GM19328 (cell line): ENCODE data around the gene AXL.
"Not testable (repeated sequence)": the region's sequence is repeated elsewhere in the genome, so short reads cannot be mapped to it uniquely, and the experiment has no call there.

Experiments used
- ATAC-seq: cut with Tn5 transposase; IDR thresholded peaks from one replicate; pipeline ENCODE4 v1.9.1; 2021; ENCODE audit warnings: mild to moderate bottlenecking, moderate library complexity; ENCODE audit not compliant: unreplicated experiment

AXL gene

GRCh38 chr19:41206456-41206855 is 12.6 kb upstream of the AXL start:
- no peak for ATAC-seq

GRCh38 chr19:41206926-41207750 is 11.9 kb upstream of the AXL start:
- no peak for ATAC-seq

- no peak for ATAC-seq
These were observed 4.9 kb upstream of the AXL start for GRCh38 chr19:41214161-41214560.

- ATAC-seq, result no peak
These were observed 1.3 kb upstream of the AXL start for GRCh38 chr19:41217741-41218140.

- ATAC-seq, result no peak
These were observed 791 bp upstream of the AXL start for GRCh38 chr19:41218249-41218614.

- ATAC-seq, result no peak
These were observed 1.0 kb downstream of the AXL start for GRCh38 chr19:41219924-41220567.

GRCh38 chr19:41220811-41221210 is 1.8 kb downstream of the AXL start:
- no peak for ATAC-seq

GRCh38 chr19:41221514-41222205 is 2.6 kb downstream of the AXL start:
- ATAC-seq, result no peak

- no peak for ATAC-seq
These were observed 3.2 kb downstream of the AXL start for GRCh38 chr19:41222240-41222639.

- ATAC-seq, result no peak
These were observed 4.6 kb downstream of the AXL start for GRCh38 chr19:41223431-41224234.

- no peak for ATAC-seq
These were observed 5.6 kb downstream of the AXL start for GRCh38 chr19:41224632-41225031.

GRCh38 chr19:41225238-41226052 is 6.4 kb downstream of the AXL start:
- no peak for ATAC-seq

GRCh38 chr19:41226053-41226873 is 7.2 kb downstream of the AXL start:
- ATAC-seq, result no peak

GRCh38 chr19:41226874-41227390 is 7.9 kb downstream of the AXL start:
- no peak for ATAC-seq

GRCh38 chr19:41228486-41228885 is 9.5 kb downstream of the AXL start:
- ATAC-seq, result no peak

- ATAC-seq, result not testable (repeated sequence)
These were observed 10.3 kb downstream of the AXL start for GRCh38 chr19:41229338-41229737.

- ATAC-seq, result no peak
These were observed 11.2 kb downstream of the AXL start for GRCh38 chr19:41230067-41230857.

- ATAC-seq, result no peak
These were observed 13.7 kb downstream of the AXL start for GRCh38 chr19:41232686-41233085.
